ENCODE data around the gene PLCB4. TPM values are rescaled to one million over a fixed set of nuclear protein-coding genes. Genes with fewer than 3 reads are reported as not detected.

PLCB4 gene
- total RNA-seq, 1 donor from 2014 or later, result not detected

GRCh38 chr20:9397928-9398327 is 329.0 kb downstream of the PLCB4 start:
- intact Hi-C loops (cut with micrococcal nuclease), result no loop called here

GRCh38 chr20:9398882-9399281 is 330.0 kb downstream of the PLCB4 start:
- intact Hi-C loops (cut with micrococcal nuclease), result no loop called here

GRCh38 chr20:9399322-9399721 is 330.4 kb downstream of the PLCB4 start:
- intact Hi-C loops (cut with micrococcal nuclease), result no loop called here

DNA sequence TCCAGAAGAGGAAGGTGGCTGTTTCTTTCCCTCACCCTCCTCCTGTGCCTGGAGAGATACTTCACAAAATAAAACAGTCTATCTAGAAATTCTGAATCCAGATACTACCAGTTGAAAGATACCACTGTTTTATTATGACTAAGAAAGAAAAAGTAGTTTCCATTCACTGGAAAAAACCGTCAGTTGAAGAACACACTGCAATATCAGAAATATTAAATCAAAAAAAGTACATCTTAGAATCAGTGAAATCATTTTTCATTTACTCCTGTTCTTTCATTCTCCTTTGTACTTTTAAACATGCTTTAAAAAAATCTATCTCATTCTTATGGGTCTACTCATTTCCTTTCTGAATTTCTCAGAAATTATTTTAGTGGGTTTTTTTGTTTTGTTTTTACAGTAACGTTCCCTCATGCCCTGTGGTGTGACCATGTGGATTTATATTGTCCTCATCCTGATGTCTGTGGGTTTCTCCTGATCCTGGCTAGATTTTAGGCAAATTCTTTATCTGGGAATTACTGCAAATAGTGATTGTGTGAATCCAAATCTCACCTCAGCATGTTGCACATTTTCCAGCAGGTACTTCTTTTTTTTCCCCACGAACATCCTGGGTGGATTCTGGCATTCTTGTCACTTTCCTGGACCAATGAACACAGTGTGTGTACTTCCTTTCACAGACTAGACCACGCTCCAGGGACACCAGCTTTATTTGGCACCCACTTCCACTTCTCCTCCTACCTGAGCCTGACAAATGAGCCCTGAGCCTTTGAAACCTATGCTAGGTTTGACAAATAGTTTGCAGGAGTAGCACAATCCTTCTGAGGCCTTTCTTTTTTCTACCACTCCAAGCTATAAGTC is 331.5 kb downstream of the PLCB4 start:
- intact Hi-C loops (cut with micrococcal nuclease), result no loop called here

- intact Hi-C loops (cut with micrococcal nuclease), result no loop called here
Observed at GRCh38 chr20:9401371-9401770, 332.5 kb downstream of the PLCB4 start.

DNA sequence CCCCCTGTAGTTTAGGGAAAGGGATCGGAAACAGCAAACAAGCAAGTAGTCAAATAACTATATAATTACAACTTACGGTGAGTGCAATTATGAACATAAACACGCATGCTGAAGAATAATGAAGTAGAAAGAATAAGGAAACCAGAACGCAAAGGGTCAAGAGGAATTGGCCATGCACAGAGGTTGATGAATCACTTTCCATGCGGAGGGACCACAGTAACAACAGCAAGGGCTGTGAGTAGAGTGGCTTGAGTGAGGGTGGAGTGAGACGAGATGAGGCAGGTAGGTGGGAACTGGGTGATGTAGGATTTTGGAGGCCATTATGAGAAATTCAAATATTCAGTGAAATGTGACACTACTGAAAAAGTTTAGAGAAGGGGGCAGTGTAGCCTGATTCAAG is 333.3 kb downstream of the PLCB4 start:
- intact Hi-C loops (cut with micrococcal nuclease), result no loop called here

DNA sequence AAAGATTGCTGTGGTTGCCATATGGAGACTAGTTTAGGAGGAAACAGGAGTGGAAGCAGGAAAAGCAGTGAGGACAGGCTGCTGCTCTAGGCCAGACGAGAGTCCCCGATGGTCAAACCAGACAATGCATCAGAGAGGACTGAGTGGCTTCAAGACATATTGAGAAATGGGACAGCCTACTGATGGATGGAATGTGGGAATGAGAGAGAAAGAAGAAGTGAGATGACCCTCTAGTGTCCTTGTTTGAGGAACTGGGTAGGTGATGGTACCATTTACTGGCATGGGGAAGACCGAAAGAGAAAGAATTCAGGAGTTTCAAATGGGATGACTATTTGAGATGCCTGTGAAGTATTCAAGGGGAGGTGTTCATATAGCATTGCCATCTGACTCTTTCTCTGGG is 333.7 kb downstream of the PLCB4 start:
- intact Hi-C loops (cut with micrococcal nuclease), result no loop called here

DNA sequence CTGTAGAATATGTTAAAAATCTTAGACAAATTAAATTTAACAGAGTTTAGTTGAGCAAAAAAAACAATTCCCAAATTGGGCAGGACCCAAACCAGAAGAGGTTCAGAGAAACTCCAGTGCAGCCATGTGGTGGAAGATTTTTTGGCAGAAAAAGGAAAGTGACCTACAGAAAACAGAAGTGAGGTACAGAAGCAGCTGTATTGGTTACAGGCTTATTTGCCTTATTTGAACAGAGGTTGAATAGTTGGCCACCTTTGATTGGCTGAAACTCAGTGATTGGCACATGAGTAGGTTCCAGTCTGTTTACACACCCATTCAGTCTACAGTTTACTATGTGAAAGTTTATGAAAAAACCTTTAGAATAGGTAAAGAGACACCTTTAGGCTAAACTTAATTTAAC is 334.6 kb downstream of the PLCB4 start:
- intact Hi-C loops (cut with micrococcal nuclease), result no loop called here

DNA sequence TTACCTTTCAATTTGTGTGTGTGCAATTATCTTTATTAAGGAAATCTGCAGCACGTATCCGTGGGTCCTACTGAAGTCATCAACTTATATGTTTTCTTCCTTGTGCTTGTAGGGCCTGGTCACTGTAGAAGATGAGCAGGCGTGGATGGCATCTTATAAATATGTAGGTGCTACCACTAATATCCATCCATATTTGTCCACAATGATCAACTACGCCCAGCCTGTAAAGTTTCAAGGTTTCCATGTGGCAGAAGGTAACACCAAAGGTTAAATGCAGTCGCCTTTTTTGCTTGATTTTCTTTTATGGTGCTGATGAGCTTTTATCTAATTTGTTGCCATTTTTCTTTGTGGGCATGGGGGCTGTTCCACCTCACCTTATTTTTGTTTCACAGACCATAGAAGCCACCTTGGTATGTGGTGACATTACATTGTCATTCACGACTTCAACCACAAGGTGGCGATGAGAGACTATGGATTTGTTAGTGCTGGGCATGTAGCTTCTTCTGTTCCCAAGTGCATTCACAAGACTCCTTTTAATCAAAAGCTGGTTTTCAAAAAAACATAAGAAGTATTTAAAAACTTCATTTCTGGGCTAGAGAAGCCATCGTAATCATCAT is 339.0 kb downstream of the PLCB4 start:
- intact Hi-C loops (cut with micrococcal nuclease), result loop anchor here (1.0 kb wide), 1 partner anchor 202 kb away; no protein-coding TSS in a partner anchor

GRCh38 chr20:9408422-9409300 is 339.8 kb downstream of the PLCB4 start:
- intact Hi-C loops (cut with micrococcal nuclease), result loop anchor here (1.0 kb wide), 1 partner anchor 202 kb away; no protein-coding TSS in a partner anchor

- intact Hi-C loops (cut with micrococcal nuclease), result no loop called here
Observed at GRCh38 chr20:9409352-9409751, 340.5 kb downstream of the PLCB4 start.

DNA sequence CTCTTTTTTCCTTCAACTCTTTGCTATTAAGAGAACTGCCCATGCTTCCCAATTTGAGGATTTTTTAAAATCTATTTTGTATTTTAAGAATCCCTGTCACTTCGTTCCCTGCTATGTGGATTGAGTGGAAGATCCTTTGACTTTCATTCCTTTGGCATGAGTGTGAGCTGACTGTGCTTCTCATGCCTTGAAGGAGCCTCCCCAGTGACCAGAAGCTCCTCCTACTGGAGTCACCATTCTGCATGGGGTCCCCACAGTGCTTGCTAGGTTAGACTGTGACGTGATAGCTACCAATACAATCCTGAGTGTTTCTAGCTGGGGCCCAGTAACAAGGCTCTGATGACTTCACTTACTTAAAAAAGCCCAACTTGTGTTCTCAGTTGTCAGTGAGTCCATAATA is 341.1 kb downstream of the PLCB4 start:
- intact Hi-C loops (cut with micrococcal nuclease), result no loop called here

GRCh38 chr20:9411833-9412232 is 342.9 kb downstream of the PLCB4 start:
- intact Hi-C loops (cut with micrococcal nuclease), result no loop called here

GRCh38 chr20:9412309-9412708 is 343.4 kb downstream of the PLCB4 start:
- intact Hi-C loops (cut with micrococcal nuclease), result no loop called here

- intact Hi-C loops (cut with micrococcal nuclease), result no loop called here
Observed at GRCh38 chr20:9413001-9413400, 344.1 kb downstream of the PLCB4 start.

DNA sequence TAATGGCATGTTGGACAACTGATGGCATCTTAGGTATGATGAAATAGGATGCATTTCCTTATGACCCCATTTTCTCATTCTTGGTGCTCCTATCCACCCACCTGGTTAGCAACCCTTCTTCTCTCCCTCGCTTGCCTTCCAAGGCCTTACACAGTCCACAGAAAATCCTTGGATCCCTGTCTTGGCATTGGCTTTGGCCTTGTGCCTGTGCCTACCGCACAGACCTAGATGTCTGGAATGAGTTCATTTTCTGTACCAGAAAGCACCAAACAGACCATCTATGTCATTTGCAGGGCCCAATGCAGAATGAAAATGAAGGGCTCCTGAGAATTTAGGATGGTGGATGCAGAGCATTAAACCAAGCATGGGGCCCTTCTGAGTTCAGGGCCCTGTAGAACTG is 346.5 kb downstream of the PLCB4 start:
- intact Hi-C loops (cut with micrococcal nuclease), result no loop called here

DNA sequence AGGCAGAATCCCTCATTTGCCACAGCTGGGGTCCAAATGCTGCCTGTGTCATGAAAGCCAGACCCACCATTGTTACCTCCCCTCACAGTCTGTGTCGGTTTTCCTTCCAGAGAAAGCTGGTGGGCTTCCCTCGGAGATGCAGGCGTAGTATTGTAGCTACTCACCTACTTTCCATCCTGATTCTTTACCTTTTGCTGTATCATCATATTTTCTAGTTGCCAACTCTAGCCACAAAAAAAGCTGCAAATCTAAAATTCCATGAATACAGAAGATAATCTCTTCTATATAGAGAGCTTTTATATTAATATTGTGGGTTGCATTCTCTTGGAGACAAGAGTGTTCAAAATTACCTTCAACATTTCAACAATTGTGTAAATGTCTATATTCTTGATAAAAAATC is 347.5 kb downstream of the PLCB4 start:
- intact Hi-C loops (cut with micrococcal nuclease), result no loop called here

DNA sequence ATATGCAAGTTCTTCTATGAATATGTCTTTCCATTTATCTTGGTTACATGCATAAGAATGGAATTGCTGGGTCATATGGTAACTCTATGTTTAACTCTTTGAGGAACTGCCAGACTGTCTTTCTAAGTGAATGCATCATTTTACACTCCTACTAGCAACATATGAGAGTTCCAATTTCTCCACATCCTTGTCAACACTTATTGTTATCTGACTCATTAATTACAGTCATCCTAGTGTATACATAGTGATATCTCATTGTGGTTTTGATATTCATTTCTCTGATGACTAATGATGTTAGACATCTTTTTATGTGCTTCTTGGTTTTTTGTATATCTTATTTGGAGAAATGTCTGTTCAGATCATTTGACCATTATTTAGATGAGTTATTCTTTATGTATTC is 348.8 kb downstream of the PLCB4 start:
- intact Hi-C loops (cut with micrococcal nuclease), result no loop called here

DNA sequence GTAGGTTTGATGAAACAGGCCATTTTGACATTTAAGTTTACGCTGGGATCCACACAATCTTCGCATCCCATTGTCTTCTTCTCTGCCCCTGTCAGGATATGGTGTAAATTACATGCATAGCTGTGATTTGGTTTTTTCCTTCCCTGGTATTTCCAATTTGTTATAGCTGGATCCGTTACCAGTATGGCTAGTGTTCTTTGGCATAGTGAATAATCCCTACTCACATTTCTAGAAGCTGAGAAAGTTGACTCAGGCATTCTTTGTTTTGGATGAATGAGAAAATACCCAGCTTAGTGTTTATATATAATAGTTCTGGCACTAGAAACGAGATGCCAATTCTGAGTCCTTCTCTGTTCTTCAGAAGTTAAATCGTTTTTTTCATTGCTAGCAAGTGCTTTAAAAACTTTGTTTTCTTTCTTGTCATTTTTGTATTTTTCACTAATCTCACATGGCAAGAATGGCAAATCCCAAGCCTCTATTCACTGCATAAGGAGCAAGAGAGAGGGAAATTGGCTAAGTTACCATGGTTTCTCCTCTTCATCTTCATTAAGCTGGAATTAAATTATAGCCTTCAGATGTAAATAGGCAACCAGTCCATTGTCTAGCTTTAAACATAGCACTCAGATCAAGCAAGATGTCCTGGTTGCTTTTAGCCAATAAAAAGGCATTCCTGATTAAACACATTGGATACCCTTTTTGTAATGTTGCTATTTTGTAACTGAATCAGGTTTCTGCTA is 353.6 kb downstream of the PLCB4 start:
- intact Hi-C loops (cut with micrococcal nuclease), result no loop called here

GRCh38 chr20:9424551-9424950 is 355.7 kb downstream of the PLCB4 start:
- intact Hi-C loops (cut with micrococcal nuclease), result no loop called here

Data from T-helper 2 cell treated with Interferon-gamma antibody and Interleukin-4, amounts not matched to agents 100 ng/mL and 5 ng/mL, for 36 hours (primary cell).